Measurements from ENCODE around the gene SPDYE2. TPM values are rescaled to one million over a fixed set of nuclear protein-coding genes. Genes with fewer than 3 reads are reported as not detected.
"Not testable (repeated sequence)": the region's sequence is repeated elsewhere in the genome, so short reads cannot be mapped to it uniquely, and the experiment has no call there.

The SPDYE2 gene
- total and polyA plus RNA-seq, 9 of the 15 experiments (the other 6 are each of a cell fraction or from before 2014, with no cell fraction given) = 0.34 to 0.76 TPM; not detected in 7

GRCh38 chr7:102599699-102600098 lies 48.7 kb downstream of the SPDYE2 start:
- in situ Hi-C loops (cut with MboI); DNase-seq (ENCODE audit: extremely low read depth in 1 of 4, low spot score in 3 of 4); H4K20me1 ChIP-seq (replicated peaks; ENCODE audit: control insufficient read depth, insufficient read depth, low read length); H3K4me1 ChIP-seq (replicated peaks in 1 of 2; ENCODE audit: control insufficient read depth in 2 of 2, insufficient read depth in 2 of 2, low read length in 2 of 2); H3K9ac ChIP-seq (ENCODE audit: insufficient read depth in 1 of 2, low read depth in 2 of 2, low read length in 2 of 2); H3K27me3 ChIP-seq (ENCODE audit: control insufficient read depth in 2 of 2, insufficient read depth in 2 of 2, low read length in 2 of 2); H3K4me2 ChIP-seq (ENCODE audit: insufficient read depth, low read length); POLR2A ChIA-PET; H3K9me3 ChIP-seq (replicated peaks; ENCODE audit: control insufficient read depth, insufficient read depth, low read depth, low read length); intact Hi-C loops (cut with micrococcal nuclease); H3K4me3 ChIP-seq; H3K79me2 ChIP-seq (ENCODE audit: control insufficient read depth, insufficient read depth, low read length); H3K9me1 ChIP-seq (ENCODE audit: control insufficient read depth, insufficient read depth, low read length); ATAC-seq; H3K36me3 ChIP-seq (ENCODE audit: control insufficient read depth, insufficient read depth, low read length); H2AFZ ChIP-seq (ENCODE audit: low read depth, low read length); BruUV-seq (replicated peaks); CTCF ChIA-PET (ENCODE audit: low intra/inter-chr PET ratio); H3K27ac ChIP-seq (ENCODE audit: extremely low read depth, low read depth, low read length); FAIRE-seq: not testable (repeated sequence)
- no CpG with 5 or more reads among the region's 9 CpGs for WGBS (ENCODE audit: insufficient coverage, low coverage, missing lambda C conversion rate)

- POLR2A ChIA-PET; intact Hi-C loops (cut with micrococcal nuclease); H3K79me2 ChIP-seq (ENCODE audit: control insufficient read depth, insufficient read depth, low read length); H3K4me1 ChIP-seq (replicated peaks in 1 of 2; ENCODE audit: control insufficient read depth in 2 of 2, insufficient read depth in 2 of 2, low read length in 2 of 2); H3K4me2 ChIP-seq (ENCODE audit: insufficient read depth, low read length); H3K27ac ChIP-seq (ENCODE audit: extremely low read depth, low read depth, low read length); H2AFZ ChIP-seq (ENCODE audit: low read depth, low read length); H3K9me1 ChIP-seq (ENCODE audit: control insufficient read depth, insufficient read depth, low read length); FAIRE-seq; H3K9ac ChIP-seq (ENCODE audit: insufficient read depth in 1 of 2, low read depth in 2 of 2, low read length in 2 of 2); H3K4me3 ChIP-seq; DNase-seq (ENCODE audit: extremely low read depth in 1 of 4, low spot score in 3 of 4); CTCF ChIA-PET (ENCODE audit: low intra/inter-chr PET ratio); in situ Hi-C loops (cut with MboI); H3K36me3 ChIP-seq (ENCODE audit: control insufficient read depth, insufficient read depth, low read length); H3K27me3 ChIP-seq (ENCODE audit: control insufficient read depth in 2 of 2, insufficient read depth in 2 of 2, low read length in 2 of 2); ATAC-seq; H3K9me3 ChIP-seq (replicated peaks; ENCODE audit: control insufficient read depth, insufficient read depth, low read depth, low read length); BruUV-seq (replicated peaks); H4K20me1 ChIP-seq (replicated peaks; ENCODE audit: control insufficient read depth, insufficient read depth, low read length): not testable (repeated sequence)
- WGBS (ENCODE audit: insufficient coverage, low coverage, missing lambda C conversion rate) = no CpG with 5 or more reads among the region's 12 CpGs
These were observed 51.3 kb downstream of the SPDYE2 start for GRCh38 chr7:102602317-102602716.
